HL-60/S4 treated with retinoic acid at 250 ng/mL for 4 days and 3 days (cell line): ENCODE measurements around the gene TAF7.
"Not testable (repeated sequence)": the region's sequence is repeated elsewhere in the genome, so short reads cannot be mapped to it uniquely, and the experiment has no call there.

ENCODE experiments used
- in situ Hi-C: fragments of 300-500 bp; cut with MboI; formaldehyde crosslinking; loops from 2 replicates; pipeline ENCODE4 v1.7.0; 2022; ENCODE audit warnings: low sequenced_read_pairs

Gene TAF7, protein sequence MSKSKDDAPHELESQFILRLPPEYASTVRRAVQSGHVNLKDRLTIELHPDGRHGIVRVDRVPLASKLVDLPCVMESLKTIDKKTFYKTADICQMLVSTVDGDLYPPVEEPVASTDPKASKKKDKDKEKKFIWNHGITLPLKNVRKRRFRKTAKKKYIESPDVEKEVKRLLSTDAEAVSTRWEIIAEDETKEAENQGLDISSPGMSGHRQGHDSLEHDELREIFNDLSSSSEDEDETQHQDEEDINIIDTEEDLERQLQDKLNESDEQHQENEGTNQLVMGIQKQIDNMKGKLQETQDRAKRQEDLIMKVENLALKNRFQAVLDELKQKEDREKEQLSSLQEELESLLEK

DNA sequence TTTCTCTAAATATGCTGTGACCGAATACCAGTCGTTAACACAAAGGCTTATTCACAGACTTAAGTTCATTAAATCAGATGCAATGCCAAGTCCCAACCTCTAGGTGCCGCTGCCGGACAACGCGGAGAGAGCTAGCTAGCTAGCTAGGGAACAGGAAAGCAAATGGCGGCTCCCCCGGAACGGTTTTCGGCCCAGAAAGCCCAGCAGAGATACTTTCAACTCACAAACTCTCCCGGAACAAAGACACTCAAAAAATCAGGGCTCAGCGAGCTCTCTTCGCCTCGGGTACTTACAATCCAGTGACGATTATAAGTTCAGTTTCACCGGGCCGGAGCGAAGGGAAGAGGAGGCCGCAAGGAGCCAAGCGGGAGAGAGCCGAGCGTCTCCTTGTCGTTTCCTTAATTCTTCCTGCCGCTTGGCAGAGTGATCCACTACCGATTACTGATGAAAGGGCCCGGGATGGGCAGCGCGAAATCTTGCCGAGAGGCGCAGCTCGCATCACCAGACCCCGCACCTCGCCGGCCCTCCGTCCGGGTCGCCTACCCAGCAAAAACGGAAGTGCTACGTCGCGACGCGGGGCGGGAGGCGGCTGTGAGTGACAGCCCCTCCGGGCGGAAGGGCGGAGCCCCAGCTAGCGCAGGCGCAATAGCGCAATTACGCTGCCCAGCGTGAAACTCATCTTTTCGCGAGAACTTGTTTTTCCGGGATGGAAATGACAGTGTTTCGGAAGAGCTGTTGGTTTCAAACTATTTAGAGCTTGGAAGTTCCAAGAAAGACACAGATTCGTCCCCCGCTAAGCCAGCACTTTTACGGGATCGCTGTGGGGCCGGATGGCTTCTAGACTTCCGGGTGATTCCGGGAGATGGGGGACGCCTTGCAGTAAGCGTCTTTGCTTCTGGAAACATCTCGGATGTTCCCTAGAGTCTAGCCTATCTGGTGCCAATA, at the start of gene TAF7:
Gene TAF7, minus strand, starts transcription at position 560 of the 945 bp plus-strand sequence. CDS start 740 bp downstream, outside the sequence.
- in situ Hi-C loops: no loop called here

DNA sequence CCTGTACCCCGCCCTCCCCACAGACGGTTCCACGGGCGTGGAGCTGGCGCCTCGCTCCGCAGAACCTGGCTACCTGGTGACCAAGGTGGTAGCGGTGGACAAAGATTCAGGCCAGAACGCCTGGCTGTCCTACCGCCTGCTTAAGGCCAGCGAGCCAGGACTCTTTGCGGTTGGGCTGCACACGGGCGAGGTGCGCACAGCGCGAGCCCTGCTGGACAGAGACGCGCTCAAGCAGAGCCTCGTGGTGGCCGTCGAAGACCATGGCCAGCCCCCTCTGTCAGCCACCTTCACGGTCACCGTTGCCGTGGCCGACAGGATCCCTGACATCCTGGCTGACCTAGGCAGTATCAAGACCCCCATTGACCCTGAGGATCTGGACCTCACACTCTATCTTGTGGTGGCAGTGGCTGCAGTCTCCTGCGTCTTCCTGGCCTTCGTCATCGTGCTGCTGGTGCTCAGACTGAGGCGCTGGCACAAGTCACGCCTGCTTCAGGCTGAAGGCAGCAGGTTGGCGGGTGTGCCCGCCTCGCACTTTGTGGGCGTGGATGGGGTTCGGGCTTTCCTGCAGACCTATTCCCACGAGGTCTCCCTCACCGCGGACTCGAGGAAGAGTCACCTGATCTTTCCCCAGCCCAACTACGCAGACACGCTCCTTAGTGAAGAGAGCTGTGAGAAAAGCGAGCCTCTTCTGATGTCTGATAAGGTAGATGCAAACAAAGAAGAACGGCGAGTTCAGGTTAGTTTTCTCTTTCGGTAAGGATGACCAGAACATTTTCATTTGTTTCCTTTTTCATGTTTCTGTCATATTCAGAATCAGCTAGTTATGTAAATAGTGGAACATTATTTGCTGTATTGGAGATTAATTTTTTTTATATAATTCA, 45.7 kb upstream of the TAF7 start:
- in situ Hi-C loops: no loop called here

DNA sequence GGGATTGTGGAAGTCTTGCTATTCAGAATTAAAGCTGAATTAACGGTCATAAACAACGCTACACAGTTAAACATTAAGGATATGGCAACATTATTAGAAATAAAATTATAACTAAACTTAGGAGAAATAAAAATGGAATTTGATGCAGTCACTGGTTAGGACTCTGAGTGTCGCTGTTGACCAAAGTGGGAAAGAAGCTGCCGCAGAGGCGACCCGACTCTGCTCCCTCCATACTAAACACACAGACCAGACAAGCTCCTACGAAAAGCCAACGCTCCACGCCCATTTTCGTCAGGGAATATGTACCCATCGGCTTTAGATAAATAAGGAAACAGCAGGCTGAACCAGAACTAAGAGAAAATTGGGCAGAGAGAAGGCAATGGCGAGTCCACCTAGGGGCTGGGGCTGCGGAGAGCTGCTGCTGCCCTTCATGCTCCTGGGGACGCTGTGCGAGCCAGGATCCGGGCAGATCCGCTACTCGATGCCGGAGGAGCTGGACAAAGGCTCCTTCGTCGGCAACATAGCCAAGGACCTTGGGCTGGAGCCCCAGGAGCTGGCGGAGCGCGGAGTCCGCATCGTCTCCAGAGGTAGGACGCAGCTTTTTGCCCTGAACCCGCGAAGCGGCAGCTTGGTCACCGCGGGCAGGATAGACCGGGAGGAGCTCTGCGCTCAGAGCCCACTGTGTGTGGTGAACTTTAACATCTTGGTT, 43.5 kb upstream of the TAF7 start, which contains the start of gene PCDHGA5:
Gene PCDHGA5, plus strand, starts transcription at position 211 of the 709 bp plus-strand sequence. Its CDS starts 169 bp downstream, at position 380.
- in situ Hi-C loops: no loop called here

DNA sequence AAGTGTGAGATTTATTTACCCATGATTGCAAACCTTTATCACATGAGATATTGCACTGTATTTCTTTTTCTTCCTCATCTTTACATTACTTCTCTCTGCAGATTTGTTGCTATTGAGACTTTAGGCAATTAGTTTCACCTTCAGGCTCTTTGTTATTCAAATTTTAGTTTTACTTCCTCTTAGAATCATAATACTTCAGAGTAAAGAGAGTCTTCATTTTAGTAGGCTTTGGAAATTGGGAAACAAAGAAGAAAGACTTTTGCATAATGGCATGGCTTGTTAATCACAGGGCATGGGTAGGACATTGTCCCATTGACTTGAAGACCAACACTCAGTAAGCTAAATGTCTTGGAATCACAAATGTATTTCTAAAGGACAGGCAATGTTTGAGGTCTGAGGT, 42.1 kb upstream of the TAF7 start:
- in situ Hi-C loops: no loop called here

DNA sequence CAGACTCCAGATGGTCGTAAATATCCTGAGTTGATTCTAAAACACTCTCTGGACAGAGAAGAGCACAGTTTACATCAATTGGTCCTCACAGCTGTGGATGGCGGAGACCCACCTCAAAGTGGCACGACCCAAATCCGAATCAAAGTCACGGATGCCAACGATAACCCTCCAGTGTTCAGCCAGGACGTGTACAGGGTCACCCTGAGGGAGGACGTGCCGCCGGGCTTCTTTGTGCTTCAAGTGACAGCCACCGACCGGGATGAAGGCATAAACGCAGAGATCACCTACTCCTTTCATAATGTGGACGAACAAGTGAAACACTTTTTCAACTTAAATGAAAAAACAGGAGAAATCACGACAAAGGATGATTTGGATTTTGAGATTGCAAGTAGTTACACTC, 40.1 kb upstream of the TAF7 start:
- in situ Hi-C loops: no loop called here

DNA sequence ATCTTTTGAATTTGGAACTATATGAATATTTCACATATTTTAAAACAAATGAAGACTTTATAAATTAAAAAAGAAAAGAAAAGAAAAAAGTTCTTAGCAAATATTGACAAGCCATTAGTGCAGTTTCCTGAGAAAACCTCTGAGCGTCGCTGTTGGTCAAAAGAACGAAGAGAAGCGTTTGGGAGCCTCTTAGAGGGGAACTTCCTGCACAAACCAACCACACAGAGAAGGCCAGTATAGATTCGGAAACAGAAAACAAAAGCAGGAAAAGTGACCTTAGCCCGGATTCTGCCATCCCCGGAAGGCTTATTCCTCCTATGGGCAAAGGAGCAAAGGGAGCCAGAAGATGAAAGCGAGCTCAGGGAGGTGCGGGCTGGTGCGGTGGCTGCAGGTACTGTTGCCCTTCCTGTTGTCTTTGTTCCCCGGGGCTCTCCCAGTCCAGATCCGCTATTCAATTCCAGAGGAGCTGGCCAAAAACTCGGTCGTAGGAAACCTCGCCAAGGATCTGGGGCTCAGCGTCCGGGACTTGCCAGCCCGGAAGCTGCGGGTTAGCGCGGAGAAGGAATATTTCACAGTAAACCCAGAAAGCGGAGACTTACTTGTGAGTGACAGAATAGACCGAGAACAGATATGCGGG, 39.3 kb upstream of the TAF7 start, which contains the start of gene PCDHGB2:
Gene PCDHGB2, plus strand, starts transcription at position 205 of the 637 bp plus-strand sequence. Its CDS starts 142 bp downstream, at position 347.
- in situ Hi-C loops: no loop called here

DNA sequence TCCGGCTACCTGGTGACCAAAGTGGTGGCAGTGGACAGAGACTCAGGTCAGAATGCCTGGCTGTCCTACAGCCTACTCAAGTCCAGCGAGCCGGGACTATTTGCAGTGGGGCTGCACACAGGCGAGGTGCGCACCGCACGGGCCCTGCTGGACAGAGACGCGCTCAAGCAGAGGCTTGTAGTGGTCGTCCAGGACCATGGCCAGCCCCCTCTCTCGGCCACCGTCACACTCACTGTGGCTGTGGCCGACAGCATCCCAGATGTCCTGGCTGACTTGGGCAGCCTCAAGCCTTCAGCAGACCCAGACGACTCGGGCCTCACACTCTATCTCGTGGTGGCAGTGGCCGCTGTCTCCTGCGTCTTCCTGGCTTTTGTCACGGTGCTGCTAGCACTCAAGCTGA, 36.4 kb upstream of the TAF7 start:
- in situ Hi-C loops: no loop called here

DNA sequence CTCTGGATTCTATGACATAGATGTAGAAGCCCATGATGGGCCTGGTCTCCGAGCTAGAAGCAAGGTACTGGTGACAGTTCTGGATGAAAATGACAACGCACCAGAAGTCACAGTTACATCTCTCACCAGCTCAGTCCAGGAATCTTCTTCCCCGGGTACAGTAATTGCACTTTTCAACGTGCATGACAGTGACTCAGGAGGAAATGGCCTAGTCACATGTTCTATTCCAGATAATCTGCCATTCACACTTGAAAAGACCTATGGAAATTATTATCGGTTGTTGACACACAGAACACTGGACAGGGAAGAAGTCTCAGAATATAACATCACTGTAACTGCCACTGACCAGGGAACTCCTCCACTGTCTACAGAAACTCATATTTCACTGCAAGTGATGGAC, 35.5 kb upstream of the TAF7 start:
- in situ Hi-C loops: no loop called here

DNA sequence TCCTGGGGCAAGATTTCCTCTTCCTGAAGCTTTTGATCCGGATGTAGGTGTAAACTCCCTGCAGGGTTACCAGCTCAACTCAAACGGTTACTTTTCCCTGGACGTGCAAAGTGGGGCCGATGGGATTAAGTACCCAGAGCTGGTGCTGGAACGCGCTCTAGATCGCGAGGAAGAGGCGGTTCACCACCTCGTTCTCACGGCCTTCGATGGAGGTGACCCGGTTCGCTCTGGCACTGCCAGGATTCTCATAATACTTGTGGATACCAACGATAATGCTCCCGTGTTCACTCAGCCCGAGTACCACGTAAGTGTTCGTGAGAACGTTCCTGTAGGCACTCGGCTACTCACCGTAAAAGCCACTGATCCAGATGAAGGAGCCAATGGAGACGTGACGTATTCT, 35.1 kb upstream of the TAF7 start:
- in situ Hi-C loops: no loop called here

DNA sequence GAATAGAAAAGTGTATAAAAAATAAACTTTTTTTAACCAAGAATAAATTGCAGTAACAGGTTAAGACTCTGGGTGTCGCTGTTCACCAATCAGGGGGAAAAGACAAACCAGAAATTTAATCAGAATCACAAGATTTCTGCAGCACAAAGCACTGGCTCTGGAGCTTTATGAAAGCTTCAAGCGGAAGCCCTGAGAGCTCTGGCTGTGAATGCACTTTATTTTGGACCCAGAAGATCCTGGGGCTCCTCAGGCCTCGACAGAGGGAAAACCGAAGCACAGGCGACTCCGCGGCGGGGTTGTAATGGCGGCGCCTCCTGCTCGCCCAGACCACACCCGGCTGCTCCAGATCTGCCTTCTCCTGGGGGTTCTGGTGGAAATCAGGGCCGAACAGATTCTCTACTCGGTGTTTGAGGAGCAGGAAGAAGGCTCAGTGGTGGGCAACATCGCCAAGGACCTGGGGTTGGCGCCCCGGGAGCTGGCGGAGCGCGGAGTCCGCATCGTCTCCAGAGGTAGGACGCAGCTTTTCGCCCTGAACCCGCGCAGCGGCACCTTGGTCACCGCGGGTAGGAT, 34.4 kb upstream of the TAF7 start, which contains the start of gene PCDHGA4:
Gene PCDHGA4, plus strand, starts transcription at position 122 of the 570 bp plus-strand sequence. Its CDS starts 87 bp downstream, at position 209.
- in situ Hi-C loops: no loop called here

DNA sequence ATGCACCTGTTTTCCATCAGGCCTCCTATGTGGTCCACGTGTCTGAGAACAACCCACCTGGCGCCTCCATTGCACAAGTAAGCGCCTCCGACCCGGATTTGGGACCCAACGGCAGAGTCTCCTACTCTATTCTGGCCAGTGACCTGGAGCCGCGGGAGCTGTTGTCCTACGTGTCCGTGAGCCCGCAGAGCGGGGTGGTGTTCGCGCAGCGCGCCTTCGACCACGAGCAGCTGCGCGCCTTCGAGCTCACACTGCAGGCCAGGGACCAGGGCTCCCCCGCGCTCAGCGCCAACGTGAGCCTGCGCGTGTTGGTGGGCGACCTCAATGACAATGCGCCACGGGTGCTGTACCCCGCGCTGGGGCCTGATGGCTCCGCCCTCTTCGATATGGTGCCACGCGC, 31.0 kb upstream of the TAF7 start:
- in situ Hi-C loops: no loop called here

DNA sequence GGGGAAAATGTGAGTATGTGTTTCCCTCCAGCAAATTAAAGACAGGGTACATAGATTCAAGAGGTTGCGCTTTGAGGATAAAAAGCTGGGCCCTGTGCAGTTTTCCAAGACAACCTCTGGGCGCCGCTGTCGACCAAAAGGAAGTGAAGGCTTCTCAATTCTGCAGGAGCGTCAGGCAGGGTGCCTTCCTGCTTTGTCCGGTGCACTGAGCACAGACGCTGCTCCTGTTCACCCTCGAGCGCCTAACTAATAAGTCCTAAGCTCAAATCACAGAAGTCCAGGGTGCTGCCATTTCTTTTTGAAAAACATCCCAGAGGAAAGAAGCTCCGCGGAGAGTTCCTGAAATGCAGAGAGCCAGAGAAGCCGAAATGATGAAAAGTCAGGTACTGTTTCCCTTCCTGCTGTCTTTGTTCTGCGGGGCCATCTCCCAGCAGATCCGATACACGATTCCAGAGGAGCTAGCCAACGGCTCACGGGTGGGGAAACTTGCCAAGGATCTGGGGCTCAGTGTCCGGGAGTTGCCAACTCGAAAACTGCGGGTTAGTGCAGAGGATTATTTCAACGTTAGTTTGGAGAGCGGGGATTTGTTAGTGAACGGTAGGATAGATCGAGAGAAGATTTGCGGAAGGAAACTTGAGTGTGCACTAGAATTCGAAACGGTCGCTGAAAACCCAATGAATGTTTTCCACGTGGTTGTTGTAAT, 29.5 kb upstream of the TAF7 start, which contains the start of gene PCDHGB1:
Gene PCDHGB1, plus strand, starts transcription at position 183 of the 703 bp plus-strand sequence. Its CDS starts 162 bp downstream, at position 345.
- in situ Hi-C loops: no loop called here

DNA sequence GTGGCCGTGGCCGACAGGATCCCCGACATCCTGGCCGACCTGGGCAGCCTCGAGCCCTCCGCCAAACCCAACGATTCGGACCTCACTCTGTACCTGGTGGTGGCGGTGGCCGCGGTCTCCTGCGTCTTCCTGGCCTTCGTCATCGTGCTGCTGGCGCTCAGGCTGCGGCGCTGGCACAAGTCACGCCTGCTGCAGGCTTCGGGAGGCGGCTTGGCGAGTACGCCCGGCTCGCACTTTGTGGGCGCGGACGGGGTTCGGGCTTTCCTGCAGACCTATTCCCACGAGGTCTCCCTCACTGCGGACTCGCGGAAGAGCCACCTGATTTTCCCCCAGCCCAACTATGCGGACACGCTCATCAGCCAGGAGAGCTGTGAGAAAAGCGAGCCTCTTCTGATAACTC, 25.4 kb upstream of the TAF7 start:
- in situ Hi-C loops: not testable (repeated sequence)

DNA sequence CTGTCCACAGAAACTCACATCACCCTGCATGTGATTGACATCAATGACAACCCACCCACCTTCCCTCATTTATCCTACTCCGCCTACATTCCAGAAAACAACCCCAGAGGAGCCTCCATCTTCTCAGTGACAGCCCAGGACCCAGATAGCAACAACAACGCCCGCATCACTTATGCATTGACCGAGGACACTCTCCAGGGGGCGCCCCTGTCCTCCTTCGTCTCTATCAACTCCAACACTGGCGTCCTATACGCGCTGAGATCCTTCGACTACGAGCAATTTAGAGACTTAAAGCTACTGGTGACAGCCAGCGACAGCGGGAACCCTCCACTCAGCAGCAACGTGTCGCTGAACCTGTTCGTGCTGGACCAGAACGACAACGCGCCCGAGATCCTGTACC, 24.7 kb upstream of the TAF7 start:
- in situ Hi-C loops: no loop called here

DNA sequence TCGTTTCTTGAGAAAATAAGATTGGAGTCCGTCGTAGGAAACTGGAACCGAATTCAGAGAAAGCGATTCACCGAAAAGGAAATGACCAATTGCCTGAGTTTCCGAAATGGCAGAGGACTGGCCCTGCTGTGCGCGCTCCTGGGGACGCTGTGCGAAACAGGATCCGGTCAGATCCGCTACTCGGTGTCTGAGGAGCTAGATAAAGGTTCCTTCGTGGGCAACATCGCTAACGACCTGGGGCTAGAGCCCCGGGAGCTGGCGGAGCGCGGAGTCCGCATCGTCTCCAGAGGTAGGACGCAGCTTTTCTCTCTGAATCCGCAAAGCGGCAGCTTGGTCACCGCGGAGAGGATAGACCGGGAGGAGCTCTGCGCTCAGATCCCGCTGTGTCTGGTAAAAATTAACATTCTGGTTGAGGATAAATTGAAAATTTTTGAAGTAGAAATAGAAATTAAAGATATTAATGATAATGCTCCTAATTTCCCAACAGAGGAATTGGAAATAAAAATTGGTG, 23.4 kb upstream of the TAF7 start:
- in situ Hi-C loops: no loop called here

DNA sequence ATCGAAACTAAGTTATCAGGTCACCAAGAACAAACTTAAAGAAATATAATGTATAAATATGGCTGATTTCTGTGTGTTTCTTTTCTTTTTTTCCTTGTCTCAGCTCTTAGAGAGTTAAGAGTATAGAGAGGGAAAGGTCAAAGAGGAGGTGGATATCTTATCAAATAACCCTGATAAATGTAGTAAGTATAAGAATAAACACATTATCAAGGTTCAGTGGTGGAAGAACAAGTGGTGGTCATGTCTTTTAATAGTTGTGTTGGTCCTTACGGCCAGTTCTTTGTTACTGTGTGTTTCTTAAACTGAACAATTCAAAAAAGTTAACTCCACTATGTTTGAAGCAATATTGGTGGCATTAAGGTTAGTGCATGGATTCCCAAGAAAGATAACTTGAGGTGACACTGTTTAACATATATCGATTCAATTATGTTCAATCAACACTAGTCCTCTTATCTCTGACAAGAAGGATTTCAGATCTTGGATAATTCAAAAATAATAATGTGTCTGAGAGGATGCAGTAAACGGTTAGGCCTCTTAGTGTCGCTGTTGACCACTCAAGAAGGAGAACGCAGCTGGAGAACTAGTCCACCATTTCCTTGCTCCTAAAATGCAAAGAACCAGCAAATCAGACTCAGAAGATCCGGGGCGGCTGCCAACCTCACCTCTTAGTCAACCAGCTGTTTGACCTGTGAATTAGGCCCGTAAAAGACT, 22.8 kb upstream of the TAF7 start, which contains the start of gene PCDHGA3:
Gene PCDHGA3, plus strand, starts transcription at position 588 of the 711 bp plus-strand sequence. CDS start 205 bp downstream, outside the sequence.
- in situ Hi-C loops: no loop called here

DNA sequence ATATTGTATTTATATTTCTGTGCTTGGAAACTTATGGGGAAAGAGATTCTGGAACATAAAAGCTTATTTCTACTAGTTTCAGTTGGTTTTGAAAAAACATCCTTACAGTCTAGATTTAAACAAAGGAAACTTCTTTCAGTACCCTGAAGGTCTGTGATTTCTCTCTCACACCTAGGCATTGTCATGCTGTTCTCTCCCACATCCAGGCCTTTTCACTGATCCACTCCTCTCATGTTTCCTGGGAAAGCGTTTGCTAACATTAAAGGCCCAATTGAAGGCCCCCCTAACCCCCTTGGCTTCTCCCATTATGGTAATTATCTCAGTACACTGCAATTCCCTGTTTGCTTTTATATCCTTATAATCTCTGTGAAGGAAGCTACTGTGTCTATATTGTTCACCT, 22.2 kb upstream of the TAF7 start:
- in situ Hi-C loops: no loop called here
